Kidney capillary endothelial cell (primary cell): ENCODE measurements around the gene ZNF30.
A peak's percentile ranks its signal among the peaks of the same experiment; 100 is the strongest.
"Not testable (repeated sequence)": the region's sequence is repeated elsewhere in the genome, so short reads cannot be mapped to it uniquely, and the experiment has no call there.

Experiments used
- DNase-seq: peaks from one replicate; pipeline ENCODE4 v3.0.0-alpha.2; 2018; ENCODE audit warnings: low spot score

ZNF30 gene

DNA sequence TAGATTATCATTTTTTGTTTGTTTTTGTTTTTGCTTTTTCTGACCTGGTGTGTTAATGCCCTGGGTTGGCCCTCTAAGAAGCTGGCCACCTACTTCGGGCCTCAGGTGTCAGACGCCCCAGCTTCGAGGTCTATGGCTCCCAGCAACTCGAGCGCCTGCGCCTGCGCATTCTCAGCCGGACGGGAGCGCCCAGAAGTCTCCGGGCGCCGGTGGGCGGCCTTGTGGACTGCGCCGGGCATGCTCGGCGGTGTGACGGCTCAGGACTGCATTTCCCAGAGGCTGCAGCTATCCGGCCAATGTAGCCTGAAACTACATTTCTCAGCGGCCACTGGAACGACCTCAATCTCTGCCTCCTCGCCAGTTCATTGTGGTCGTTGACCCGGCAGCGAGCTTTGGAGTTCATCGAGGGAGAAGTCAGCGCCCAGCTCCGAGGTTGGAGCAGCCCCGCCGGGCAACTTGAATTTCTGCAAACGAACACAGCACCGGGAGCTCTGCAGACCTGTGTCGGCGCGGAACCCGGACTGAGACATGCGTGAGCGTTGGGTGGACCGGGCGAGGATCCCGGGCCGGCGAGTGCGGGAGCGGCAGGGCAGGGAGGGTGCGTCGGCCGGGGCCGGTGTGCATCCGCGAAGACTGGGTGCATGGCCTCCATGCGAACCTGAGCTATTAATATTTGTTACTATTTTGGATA is at the start of gene ZNF30:
Gene ZNF30 (plus strand): TSS at position 219 of the 691 bp plus-strand sequence. CDS start 3,045 bp downstream, outside the sequence.
- DNase-seq, result peak; percentile 88

DNA sequence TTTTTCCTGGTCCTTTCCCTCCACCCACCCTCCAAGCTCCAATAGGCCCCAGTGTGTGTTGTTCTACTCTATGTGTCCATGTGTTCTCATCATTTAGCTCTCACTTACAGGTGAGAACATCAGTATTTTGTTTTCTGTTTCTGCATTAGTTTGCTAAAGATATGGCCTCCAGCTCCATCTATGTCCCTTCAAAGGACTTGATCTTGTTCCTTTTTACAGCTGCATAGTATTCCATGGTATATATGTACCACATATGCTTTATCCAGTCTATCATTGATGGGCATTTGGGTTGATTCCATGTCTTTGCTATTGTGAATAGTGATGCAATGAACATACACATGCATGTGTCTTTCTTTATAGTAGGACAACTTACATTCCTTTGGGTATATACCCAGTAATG is 47.1 kb upstream of the ZNF30 start:
- DNase-seq, result no peak

DNA sequence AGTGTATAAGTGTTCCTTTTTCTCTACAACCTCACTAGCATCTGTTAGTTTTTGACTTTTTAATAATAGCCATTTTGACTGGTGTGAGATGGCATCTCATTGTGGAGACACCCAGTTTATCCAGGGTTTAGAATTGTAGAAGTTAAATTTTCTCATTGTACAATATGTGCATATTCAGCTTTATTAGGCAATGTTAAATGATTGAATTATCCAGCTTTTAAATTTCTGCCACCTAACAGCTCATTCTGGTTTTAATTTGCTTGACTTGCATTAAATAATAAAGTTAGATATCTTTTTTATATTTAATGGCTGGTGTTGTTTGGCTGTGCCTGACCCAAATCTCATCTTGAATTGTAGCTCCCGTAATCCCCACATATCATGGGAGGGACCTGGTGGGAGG is 46.7 kb upstream of the ZNF30 start:
- DNase-seq, result no peak

DNA sequence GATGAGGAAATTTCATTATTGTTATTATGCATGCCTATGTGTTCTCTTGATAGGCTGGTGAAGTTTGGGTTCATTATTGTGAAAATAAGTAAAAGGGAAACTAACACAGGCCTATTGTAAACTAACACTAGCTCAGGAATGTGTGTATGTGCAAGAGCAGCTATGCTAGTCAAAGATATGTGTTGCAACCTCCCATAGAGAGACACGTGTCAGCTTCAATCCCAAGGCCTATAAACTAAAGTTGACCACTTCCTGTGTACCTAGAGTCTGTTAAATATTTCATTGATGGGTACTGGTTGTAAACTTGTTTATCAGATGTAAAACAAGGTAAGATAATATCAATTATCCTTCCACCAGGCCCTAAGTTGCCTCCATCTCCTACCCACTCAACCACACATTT is 44.7 kb upstream of the ZNF30 start:
- no peak for DNase-seq

DNA sequence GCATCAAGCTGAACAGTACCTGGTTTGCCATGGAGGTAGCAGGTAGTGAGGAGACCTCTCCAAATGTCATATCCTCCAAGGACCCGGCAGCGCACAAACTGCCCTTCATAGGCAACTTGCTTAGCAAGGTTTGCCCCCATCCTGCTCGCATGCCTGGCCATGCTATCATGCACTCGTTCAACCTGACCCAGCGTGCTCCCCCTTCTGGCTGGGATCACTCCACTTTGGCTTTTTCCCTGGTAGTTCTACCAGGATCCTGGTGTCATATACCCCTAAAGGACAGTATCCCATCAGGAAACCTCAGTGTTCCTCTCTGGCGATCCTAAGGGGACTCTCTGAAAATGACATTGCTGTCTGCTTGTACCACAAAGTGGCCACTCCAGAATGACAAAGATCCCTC is 38.6 kb upstream of the ZNF30 start:
- DNase-seq, result no peak

DNA sequence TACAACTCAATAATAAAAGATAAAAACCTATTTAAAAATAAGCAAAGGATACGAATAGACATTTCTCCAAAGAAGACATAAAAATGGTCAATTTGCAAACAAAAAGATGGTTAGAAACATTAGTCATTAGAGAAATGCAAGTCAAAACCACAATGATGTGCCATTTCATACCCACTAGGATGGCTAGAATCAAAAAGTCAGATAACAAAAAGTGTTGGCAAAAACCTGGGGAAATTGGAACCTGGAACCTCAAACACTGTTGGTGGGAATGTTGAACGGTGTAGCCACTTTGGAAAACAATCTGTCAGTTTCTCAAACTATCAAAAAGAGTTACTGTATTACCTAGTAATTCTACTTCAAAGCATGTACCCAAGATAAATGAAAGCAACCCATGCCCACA is 26.5 kb upstream of the ZNF30 start:
- DNase-seq, result no peak

DNA sequence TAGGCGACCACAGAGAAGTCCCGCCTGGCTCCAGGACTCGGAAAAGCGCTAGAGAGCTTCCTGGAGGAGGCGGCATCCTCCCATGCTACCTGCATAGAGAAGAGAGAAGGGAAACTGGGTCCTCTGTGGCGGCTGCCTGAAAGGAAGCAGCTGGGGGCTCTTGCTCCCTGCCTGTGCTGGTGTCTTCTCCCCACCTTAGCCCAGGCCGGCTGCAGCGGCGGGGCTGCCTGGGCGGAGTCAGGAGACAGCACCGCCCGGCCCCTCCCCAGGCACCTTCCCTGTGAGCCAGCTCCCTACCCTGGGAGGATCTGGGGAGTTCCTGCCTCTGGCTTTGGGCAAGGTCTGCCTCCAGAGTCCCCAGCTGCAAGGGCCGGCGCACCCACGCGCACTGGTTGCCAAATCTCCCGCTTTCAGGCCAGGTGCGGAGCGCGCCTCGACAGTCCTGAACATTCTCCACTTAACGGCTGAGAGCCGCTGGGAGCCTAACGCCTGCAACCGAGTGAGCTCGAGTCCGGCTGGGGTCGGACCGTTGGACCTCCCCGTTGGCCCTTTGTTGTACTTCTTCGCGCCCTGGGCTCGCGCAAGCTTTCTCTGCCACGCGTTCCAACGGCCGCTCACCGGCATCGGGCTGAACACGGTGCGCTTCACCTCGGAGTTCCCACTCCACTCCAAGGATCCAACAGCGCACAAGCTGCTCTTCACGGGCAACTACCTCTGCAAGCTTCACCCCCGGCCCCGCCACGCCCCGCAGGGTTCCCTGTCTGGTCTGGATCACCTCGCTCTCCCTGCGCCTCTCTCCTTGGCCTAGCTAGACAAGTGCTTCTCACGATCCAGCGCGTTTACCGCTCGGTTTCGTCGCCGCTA is 21.8 kb upstream of the ZNF30 start:
- DNase-seq, result no peak

DNA sequence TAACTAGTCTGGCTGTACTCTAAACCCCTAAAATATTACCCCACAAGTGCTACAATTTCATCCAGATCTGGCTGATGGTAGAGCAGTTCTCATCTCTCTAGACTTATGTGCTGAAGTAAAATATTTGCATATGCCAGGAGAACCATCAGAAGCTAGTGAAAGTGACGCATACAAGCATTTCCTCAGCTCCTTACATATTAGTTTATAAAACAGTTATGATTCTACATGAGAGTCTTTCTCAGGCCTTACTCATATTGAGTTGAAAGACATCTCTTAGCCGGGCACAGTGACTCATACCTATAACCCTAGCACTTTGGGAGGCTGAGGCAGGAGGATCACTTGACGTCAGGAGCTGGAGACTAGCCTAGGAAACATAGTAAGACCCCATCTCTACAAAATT is 15.9 kb upstream of the ZNF30 start:
- no peak for DNase-seq

DNA sequence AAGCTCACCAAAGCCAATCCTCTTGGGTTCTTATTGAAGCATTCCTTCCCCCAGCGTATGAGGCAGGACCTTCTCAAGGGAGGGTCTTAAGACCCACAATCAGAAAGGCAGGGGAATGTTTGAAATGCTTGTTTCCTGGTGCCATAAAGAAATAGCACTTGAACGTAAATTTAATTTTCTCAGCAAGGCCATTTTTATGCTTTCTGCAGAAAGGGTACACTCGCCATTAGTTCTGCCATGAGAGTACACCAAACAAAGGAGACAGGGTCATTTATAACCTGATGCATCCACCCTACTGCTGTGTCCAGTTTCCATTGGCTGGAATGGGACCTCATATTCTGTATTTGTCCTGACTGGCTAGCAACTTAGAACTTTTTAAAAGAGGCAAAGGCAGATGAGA is 9.6 kb upstream of the ZNF30 start:
- not testable (repeated sequence) for DNase-seq

DNA sequence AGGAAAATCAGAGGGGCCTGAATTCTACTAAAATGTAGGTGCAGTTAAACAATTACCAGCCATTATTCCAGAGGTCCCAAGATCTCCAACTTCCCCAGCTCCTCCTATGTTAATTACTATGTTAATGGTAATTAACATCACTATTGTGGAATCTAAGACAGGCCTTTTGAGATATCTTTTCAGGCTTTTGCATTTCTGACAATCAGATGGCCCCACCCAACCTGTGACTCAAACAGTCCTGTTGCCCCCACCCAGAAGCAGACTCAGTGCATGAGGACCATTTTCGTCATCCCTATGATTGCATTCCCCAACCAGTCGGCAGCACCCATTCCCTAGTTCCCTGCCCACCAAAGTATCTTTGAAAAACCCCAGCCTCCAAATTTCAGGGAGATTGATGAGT is 8.5 kb upstream of the ZNF30 start:
- DNase-seq, result no peak

DNA sequence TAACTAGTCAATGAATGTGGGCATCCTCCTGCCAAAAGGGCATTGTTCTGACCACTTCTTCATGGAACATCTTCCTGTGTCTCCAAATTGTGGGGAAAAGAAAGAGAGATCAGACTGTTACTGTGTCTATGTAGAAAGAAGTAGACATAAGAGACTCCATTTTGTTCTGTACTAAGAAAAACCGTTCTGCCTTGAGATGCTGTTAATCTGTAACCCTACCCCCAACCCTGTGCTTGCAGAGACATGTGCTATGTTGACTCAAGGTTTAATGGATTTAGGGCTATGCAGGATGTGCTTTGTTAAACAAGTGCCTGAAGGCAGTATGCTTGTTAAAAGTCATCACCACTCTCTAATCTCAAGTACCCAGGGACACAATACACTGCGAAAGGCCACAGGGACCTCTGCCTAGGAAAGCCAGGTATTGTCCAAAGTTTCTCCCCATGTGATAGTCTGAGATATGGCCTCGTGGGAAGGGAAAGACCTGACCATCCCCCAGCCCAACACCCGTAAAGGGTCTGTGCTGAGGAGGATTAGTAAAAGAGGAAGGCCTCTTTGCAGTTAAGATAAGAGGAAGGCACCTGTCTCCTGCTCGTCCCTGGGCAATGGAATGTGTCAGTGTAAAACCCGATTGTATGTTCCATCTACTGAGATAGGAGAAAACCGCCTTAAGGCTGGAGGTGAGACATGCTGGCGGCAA is 6.5 kb upstream of the ZNF30 start:
- not testable (repeated sequence) for DNase-seq

DNA sequence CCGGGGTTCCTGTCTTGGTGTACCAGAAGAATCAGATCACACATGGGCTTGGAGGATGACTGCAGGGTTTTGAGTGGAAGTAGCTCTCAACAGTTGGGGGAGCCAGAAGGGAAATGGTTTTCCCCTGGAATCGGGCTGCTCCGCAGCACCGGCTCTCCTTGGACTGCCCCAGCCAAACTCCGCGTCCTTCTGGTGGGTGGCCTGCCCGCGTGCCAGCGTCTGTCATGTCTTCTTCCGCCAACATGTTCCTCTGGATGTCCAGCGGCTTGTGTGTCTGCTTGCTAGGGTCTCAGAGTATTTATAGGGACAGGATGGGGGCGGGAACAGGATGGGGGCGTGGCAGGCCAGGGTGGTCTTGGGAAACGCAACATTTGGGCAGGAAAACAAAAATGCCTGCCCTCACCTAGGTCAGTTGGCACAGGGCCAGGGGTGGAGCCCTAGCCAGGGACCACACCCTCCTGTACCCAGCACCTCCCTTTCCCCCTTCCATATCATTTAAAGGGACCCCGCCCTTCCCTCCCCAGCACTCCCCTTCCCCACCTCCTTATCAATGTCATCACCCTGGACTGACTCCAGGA is 1.3 kb upstream of the ZNF30 start:
- no peak for DNase-seq

DNA sequence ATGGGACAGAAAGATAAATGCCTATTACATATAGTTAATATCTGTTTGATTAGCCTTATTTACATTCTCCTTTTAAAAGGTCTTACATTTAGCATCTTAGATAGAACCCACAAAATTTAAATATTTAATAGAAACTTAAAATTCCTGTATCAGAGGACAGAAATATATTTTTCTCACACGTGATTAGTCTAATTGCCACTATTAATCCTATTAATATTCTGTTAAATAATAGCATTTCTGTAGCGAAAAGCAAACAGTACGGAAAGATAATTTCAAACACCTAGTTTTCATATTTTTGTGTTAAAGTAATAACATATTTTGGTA is 380 bp upstream of the ZNF30 start:
- DNase-seq, result no peak

DNA sequence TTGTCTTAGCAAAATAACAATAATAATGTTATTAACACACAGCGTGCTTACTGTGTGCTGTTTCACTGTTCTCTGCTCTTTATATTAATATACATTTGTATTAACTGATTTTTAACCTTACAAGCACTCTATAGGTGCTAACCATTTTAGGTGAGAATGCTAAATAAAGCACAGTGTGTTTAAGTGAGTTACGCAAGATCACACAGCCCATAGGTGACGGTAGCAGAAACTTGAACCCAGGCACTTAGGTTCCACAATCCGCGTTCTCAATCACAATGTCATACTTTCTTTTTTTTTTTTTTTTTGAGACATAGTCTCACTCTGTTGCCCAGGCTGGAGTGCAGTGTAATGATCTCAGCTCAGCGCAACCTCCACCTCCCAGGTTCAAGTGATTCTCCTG is 5.8 kb downstream of the ZNF30 start:
- no peak for DNase-seq

DNA sequence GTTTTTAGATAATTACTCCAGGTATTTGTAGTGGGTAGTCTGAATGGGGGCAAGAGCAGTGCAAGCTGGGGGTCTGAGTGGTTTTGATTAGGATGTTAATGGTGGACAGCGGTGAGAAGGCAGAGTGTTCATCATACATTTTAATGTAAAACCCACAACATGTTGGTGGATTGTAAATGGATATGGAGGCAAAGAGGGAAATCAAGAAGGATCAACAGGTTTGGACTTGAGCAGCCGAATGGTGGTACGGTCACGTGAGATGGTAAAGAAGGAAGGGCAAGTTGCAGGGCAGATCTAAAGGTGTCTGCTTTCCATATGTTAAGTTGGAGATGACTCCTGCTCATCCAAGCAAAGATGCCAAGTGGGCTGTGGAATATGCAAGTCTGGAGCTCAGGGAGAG is 9.5 kb downstream of the ZNF30 start:
- DNase-seq, result no peak

DNA sequence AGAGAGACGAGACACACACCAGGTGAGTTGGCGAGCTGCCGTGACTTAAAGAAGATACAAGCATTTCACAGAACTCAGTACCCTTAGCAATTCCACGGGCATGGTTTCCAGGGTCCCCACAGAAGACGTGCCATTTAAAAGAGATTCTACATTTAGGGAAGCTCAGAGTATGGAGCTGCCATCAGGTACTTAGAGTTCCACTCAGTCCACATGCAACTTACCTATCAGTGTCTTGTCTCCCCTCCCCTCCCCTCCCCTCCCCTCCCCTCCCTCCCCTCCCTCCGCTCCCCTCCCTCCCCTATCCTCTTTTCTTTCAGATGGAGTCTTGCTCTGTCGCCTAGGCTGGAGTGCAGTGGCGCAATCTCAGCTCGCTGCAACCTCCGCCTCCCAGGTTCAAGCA is 12.2 kb downstream of the ZNF30 start:
- DNase-seq, result no peak

DNA sequence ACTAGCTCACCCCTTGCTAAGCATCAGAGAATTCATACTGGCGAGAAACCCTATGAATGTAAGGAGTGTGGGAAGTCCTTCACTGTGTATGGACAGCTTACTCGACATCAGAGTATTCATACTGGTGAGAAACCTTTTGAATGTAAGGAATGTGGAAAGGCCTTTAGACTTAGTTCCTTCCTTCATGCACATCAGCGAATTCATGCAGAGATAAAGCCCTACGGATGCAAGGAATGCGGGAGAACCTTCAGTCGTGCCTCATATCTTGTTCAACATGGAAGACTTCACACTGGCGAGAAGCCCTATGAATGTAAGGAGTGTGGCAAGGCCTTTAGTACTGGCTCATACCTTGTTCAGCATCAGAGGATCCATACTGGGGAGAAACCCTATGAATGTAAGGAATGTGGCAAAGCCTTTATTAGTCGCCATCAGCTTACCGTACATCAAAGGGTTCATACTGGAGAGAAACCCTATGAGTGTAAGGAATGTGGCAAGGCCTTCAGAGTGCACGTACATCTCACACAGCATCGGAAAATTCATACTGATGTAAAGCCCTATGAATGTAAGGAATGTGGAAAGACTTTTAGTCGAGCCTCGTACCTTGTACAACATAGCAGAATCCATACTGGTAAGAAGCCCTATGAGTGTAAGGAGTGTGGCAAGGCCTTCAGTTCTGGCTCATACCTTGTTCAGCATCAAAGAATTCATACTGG is 17.3 kb downstream of the ZNF30 start:
- DNase-seq, result no peak

DNA sequence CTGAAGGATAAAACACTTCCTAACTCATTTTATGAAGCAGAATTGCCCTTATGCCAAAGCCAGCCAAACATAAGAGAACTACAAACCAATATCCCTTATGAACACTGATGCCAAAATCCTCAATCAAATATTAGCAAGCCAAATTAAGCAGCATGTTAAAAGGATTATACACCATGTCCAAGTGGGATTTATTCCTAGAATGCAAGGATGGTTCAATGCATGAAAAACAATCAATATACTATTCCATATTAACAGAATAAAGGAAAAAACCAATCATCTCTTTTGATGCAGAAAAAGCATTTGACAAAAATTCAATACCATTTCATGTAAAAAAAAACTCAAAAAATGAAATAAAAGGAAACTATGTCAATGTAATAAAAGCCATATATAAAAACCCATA is 26.4 kb downstream of the ZNF30 start:
- no peak for DNase-seq

DNA sequence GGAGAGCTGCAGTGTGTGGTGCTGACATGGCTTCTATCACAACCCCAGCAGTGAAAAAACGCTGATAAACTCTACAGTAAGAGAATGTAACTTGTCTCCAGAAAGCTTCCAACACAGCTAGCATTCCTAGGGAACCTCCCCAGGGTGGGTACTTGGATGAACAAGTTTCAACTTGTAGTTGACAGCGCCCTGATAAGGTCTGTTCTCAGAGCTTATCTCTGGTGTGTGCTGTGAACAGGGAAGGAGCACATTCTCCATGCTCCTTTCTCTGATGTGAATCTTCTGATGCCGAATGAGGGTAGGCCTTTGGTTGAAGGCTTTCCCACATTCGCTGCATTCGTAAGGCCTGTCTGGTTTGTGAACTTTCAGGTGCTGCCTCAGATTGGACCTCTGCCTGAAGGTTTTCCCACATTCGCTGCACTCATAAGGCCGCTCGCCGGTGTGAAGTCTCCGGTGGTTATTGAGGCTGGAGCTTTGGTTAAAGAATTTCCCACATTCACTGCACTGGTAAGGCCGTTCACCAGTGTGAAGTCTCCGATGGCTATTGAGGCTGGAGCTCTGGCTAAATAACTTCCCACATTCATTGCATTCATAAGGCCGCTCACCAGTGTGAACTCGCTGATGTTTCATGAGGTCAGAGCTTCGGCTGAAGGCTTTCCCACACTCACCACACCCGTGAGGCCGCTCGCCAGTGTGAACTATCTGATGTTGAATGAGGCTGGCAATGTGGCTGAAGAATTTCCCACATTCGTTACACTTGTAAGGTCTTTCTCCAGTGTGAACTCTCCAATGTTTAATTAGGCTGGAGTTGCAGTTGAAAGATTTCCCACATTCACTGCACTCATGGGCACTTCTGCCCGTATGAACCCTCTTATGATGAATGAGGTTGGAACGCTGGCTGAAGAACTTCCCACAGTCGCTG is 31.4 kb downstream of the ZNF30 start:
- DNase-seq, result no peak

DNA sequence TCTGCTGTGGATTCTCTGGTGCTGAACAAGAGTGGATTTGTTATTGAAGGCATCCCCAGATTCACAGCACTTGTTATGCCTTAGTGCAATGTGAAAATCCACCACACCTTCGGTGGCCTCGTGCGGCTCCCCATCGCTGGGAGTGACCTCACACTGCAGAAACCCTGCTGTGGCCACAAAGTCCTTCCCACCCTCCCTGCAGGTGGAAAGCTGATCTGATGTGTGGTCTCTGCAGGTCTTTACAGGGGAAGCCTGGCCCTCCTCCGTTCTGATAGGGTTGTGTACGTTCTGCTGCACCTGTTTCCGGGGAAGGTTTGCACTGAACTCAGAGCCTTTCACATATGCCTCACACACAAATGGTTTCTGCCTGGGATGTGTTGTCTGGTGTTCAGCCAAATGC is 32.3 kb downstream of the ZNF30 start:
- no peak for DNase-seq
